Esophagus squamous epithelium (tissue), 5 donors: ENCODE measurements around the gene SPOCD1. TPM values are rescaled to one million over a fixed set of nuclear protein-coding genes. Genes with fewer than 3 reads are reported as not detected.

Source experiments
- DNase-seq: peaks from one replicate; lab custom pipeline; 2025; lab: John Stamatoyannopoulos, UW
- H3K27ac ChIP-seq, 4 donors: fragments of 200-600 bp; sonication (generic); one replicate each; pipeline ENCODE4 v1.5.1; 2016 to 2019; ENCODE audit warnings: mild to moderate bottlenecking in 1 of 4
- H3K27me3 ChIP-seq, 4 donors: fragments of 200-600 bp; sonication (generic); 1 replicate in 3 of 4; 2 replicates in 1 of 4; pipeline versions ENCODE4 v1.5.1 to v1.6.0; 2017 to 2021; ENCODE audit warnings: antibody characterized with exemption in 1 of 4
- H3K36me3 ChIP-seq, 3 donors: fragments of 200-600 bp; sonication (generic); one replicate each; pipeline ENCODE4 v1.5.1; 2016 to 2019
- H3K4me1 ChIP-seq, 3 donors: fragments of 200-600 bp; sonication (generic); one replicate each; pipeline ENCODE4 v1.5.1; 2017 to 2019
- H3K4me3 ChIP-seq, 4 donors: fragments of 200-600 bp; sonication (generic); 1 replicate in 3 of 4; 2 replicates in 1 of 4; pipeline ENCODE4 v1.5.1; 2016 to 2019; ENCODE audit warnings: mild to moderate bottlenecking in 2 of 4, moderate library complexity in 1 of 4
- H3K9me3 ChIP-seq, 3 donors: fragments of 200-600 bp; sonication (generic); one replicate each; pipeline ENCODE4 v1.5.1; 2016 to 2019
- POLR2A ChIP-seq, 4 donors: fragments of 450-650 bp; IDR thresholded peaks; one replicate each; pipeline ENCODE4 v1.6.1; 2017; ENCODE audit warnings: antibody characterized with exemption in 4 of 4, mild to moderate bottlenecking in 4 of 4, moderate library complexity in 3 of 4
- WGBS, 2 donors: methylation state at CpG; one replicate each; pipeline ENCODE4 v1.1.5; 2018; 5-methylcytosine and 5-hydroxymethylcytosine counted together
- intact Hi-C: fragments of 100-400 bp; cut with DNase I; formaldehyde crosslinking; loops from one replicate; pipeline ENCODE4 v1.15.0; 2022
- total RNA-seq, 4 donors: library from RNA; depleted of rRNA; stranded (reverse); fragments of >200 nt; gene quantifications; one replicate each; pipeline ENCODE4 v1.1.0, GENCODE V29; 2016
- TF ChIP-seq, protein P1 (sequence below), 6 experiments: fragments of 450-650 bp in 4 of 6; fragments of 200-600 bp in 2 of 6; sonication (generic) in 2 of 6; IDR thresholded peaks; one replicate each; pipeline ENCODE4 v1.5.1; 2016 to 2019; ENCODE audit warnings: antibody characterized with exemption in 6 of 6, mild to moderate bottlenecking in 4 of 6, moderate library complexity in 4 of 6
- donor health status: DM: yes; HTN: yes; CAD: no.

The SPOCD1 gene
- total RNA-seq, 4 donors from 2014 or later = 0.18 to 0.40 (median 0.38) TPM; not detected in 1

DNA sequence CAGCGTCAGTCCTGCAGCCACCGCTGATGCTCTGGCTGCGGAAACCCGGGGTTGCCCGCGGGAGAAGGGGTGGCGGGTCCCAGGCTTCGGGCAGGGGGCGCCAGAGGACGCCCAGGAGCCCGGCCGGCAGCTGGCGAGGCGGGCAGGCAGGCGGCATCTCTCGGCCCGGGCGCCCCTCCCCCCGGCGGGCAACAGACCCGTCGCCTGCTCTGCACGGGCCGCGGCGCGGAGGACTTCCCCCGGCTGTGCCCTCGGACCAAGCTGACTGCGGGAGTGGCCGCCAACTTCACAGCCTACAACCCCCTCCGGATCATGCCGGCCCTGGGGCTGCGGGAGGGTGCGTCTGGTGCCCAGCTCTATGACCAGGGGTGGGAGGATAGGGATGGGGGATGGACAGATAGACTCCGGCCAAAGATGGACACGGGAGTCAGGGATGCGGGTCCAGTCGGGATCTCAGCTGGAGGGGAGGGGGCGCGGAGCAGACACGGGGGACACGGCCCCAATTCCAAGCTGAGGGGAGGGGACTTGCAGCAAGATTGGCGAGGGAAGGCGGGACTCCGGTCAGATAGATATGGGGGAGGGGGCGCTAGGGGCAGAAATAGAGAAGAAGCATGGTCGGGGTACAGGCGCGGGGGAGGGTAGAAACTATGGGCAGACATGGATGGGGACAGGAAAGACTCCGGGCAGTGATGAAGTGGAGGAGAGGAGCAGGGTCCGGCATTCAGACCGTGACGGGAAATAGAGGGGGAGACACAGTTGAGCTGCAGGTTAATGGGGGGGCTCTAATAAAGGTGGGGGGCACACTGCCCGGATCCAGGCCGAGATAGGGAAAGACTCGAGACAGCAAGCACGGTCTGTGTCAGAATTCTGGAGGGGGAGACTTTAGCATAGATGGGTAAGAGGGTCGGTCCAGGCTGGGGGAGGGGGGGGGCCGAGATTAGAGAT lies 52.8 kb downstream of the SPOCD1 start:
- DNase-seq = no peak
- intact Hi-C loops = no loop called here
- peak overlapping the region; percentile 29 to 73 (median 48) for H3K4me3 ChIP-seq
- H3K27ac ChIP-seq = no peak overlapping the region
- TF ChIP-seq POLR2A (IDR thresholded peaks at IDR 0.05) = no peak
- TF ChIP-seq, protein P1, sequence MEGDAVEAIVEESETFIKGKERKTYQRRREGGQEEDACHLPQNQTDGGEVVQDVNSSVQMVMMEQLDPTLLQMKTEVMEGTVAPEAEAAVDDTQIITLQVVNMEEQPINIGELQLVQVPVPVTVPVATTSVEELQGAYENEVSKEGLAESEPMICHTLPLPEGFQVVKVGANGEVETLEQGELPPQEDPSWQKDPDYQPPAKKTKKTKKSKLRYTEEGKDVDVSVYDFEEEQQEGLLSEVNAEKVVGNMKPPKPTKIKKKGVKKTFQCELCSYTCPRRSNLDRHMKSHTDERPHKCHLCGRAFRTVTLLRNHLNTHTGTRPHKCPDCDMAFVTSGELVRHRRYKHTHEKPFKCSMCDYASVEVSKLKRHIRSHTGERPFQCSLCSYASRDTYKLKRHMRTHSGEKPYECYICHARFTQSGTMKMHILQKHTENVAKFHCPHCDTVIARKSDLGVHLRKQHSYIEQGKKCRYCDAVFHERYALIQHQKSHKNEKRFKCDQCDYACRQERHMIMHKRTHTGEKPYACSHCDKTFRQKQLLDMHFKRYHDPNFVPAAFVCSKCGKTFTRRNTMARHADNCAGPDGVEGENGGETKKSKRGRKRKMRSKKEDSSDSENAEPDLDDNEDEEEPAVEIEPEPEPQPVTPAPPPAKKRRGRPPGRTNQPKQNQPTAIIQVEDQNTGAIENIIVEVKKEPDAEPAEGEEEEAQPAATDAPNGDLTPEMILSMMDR (IDR thresholded peaks at IDR 0.05) = peak; percentile 50 to 62 (median 56)
- peaks cover 0 to 90% (median 10%) of the 10 kb centered on the region in 4 donors for H3K27me3 ChIP-seq
- H3K36me3 ChIP-seq = no peaks in the 10 kb centered on the region
- no peaks in the 10 kb centered on the region for H3K9me3 ChIP-seq
- 1 to 2% methylated on average over 17 to 23 of the region's 60 CpGs for WGBS, 2 donors
- H3K4me1 ChIP-seq = peaks cover 16 to 46% (median 28%) of the 10 kb centered on the region in 3 donors

DNA sequence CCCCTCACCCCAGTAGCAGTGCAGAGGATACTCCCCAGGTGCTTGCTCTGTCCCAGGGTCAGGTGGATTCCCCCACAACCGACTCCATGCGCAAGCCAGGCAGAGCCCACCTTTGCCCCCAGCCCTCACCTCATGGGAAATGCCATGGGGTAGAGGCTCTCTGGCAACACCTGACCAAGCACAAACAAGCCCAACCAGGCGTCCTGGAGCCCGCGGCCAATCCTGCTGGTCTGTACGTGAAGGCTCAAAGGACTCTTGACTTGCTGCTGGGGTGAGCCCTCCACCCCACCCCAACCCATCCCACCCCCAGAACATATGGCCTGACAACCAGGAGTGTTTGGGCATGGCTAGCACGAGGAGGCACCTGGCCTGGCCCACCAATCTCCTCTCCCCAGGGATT lies 53.5 kb downstream of the SPOCD1 start:
- intact Hi-C loops = no loop called here
- no peak for DNase-seq
- Histone ChIP-seq H3K4me3 (peak overlapping the region in 3 of 4 donors; percentile 41 to 73 (median 55)), H3K9me3 (no peaks in the 10 kb centered on the region), H3K4me1 (peaks cover 16 to 46% (median 28%) of the 10 kb centered on the region in 3 donors), H3K27ac (no peak overlapping the region), H3K36me3 (no peaks in the 10 kb centered on the region), H3K27me3 (peaks cover 0 to 83% (median 10%) of the 10 kb centered on the region in 4 donors)
- TF ChIP-seq POLR2A (IDR thresholded peaks at IDR 0.05) = no peak
- TF ChIP-seq, protein P1 (IDR thresholded peaks at IDR 0.05) = no peak
- whole genome bisulfite sequencing, 2 donors = 17 to 47% methylated on average over 4 to 5 of the region's 7 CpGs

DNA sequence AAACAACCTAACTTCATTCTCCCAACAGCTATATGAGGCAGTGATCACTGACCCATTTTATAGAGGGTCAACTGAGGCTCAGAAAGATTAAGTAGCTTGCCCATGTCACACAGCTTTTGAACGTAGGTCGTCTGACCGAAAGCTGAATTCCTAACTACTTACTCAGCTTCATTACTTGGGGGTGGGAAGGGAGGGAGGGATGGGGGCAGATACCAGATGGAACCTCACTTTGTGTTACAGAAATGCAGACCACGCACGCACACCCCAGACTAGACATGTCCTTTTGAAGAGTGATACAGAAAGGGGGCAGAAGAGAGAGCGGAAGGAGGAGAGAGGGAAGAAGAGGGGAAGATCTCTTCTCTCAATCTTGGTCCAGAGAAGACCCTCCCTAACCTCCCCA lies 53.9 kb downstream of the SPOCD1 start:
- Histone ChIP-seq H3K4me3 (no peak overlapping the region), H3K36me3 (no peaks in the 10 kb centered on the region), H3K4me1 (peaks cover 16 to 46% (median 28%) of the 10 kb centered on the region in 3 donors), H3K27me3 (peaks cover 0 to 79% (median 10%) of the 10 kb centered on the region in 4 donors), H3K9me3 (no peaks in the 10 kb centered on the region), H3K27ac (no peak overlapping the region)
- intact Hi-C loops = no loop called here
- no peak for DNase-seq
- 58 to 66% methylated on average over 5 to 6 of the region's 6 CpGs for WGBS, 2 donors
- TF ChIP-seq, protein P1 (IDR thresholded peaks at IDR 0.05) = no peak
- no peak for TF ChIP-seq POLR2A (IDR thresholded peaks at IDR 0.05)

DNA sequence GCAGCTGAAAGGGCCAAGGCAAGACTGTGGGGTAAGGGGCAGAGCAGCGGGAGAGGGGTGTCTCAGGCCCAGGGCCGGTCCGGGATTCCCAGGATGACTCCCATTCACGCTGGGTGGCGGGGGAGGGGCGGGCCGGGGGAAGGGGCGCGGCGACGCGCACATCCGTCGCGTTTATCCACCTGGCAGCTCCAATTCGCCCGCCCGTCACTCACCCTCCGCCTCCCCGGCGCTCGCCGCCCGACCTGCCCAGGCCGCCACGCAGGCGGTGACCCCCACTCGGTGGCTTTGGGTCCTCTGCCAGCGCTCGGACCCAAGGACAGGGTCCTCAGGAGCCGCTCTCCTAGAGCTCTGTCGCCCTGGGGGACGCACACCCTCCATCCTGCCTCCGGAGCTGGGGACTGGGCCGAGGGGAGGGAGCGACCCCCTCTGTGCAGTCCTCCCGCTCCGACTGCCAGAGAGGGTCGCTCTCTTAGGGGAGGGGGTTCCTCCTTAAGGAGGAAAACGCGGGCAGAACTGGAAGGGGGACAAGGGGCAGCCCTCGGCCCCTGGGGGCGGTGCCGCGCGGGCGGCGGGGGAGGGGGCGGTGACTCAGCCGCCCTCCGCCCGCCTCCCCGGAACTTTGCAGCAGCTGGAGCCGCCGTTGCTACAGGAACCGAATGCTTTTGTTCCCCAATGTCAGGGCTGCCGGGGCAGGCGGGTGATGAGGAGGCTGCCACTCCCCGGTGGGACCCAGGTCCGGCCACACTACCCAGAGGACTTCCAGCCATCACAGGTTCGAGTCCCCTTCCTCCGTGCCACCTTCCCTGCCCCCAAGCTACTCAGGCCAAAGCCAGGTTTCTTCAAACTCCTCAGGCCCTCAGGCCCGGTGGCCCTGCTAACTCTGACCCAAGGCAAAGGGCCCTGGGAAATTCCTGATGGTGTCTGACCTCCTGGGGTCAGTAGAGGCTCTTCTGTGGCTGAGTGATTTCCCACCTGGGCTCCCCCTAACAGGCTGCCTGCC lies 55.1 kb downstream of the SPOCD1 start:
- Histone ChIP-seq H3K27me3 (peaks cover 0 to 68% (median 10%) of the 10 kb centered on the region in 4 donors), H3K9me3 (no peaks in the 10 kb centered on the region), H3K4me3 (peak overlapping the region; percentile 22 to 70 (median 54)), H3K4me1 (peaks cover 16 to 46% (median 28%) of the 10 kb centered on the region in 3 donors), H3K27ac (peak overlapping the region in 1 of 4 donors; percentile 17), H3K36me3 (no peaks in the 10 kb centered on the region)
- no peak for TF ChIP-seq POLR2A (IDR thresholded peaks at IDR 0.05)
- TF ChIP-seq, protein P1 (IDR thresholded peaks at IDR 0.05) = no peak
- WGBS, 2 donors = 0 to 7% methylated on average over 5 to 17 of the region's 63 CpGs
- intact Hi-C loops = no loop called here
- no peak for DNase-seq
